Pancreas (tissue), 10 donors: ENCODE data around the gene DLGAP4. TPM values are rescaled to one million over a fixed set of nuclear protein-coding genes. Genes with fewer than 3 reads are reported as not detected.

ENCODE experiments used
- ATAC-seq, 4 donors: fragments of 200-7000 bp; cut with Tn5 transposase; one replicate each; pipeline versions ENCODE4 v1.8.0 to v1.9.1; 2020; ENCODE audit warnings: mild to moderate bottlenecking in 4 of 4, moderate library complexity in 4 of 4
- DNase-seq, 6 donors: peaks; one replicate each; pipeline ENCODE4 v3.0.0-alpha.2; 2020
- FAIRE-seq: peaks from 2 replicates; lab custom pipeline; 2012; peaks lifted over from hg19 to GRCh38; lab: Jason Lieb, UNC
- H3K27ac ChIP-seq, 4 donors: fragments of 200-600 bp; sonication (generic); 1 replicate in 3 of 4; 2 replicates in 1 of 4; pipeline versions ENCODE4 v1.5.0 to v1.8.0; 2020
- H3K27me3 ChIP-seq, 4 donors: fragments of 200-600 bp; one replicate each; pipeline ENCODE4 v1.8.0; 2021
- H3K36me3 ChIP-seq, 3 donors: fragments of 200-600 bp; sonication (generic) in 1 of 3; one replicate each; pipeline versions ENCODE4 v1.5.0 to v1.8.0; 2020 to 2021
- H3K4me1 ChIP-seq, 3 donors: fragments of 200-600 bp; one replicate each; pipeline ENCODE4 v1.8.0; 2021
- H3K4me3 ChIP-seq, 4 donors: fragments of 200-600 bp; sonication (generic) in 2 of 4; one replicate each; pipeline versions ENCODE4 v1.5.0 to v1.8.0; 2020 to 2021
- H3K9me3 ChIP-seq, 4 donors: fragments of 200-600 bp; one replicate each; pipeline ENCODE4 v1.8.0; 2021
- WGBS, 2 donors: extraction: QIAGEN DNeasy Blood & Tissue Kit; methylation state at CpG; one replicate each; pipeline ENCODE4 v1.1.7; 2013; 5-methylcytosine and 5-hydroxymethylcytosine counted together
- intact Hi-C, 3 donors: fragments of 100-400 bp; cut with DNase I; formaldehyde crosslinking; loops; one replicate each; pipeline versions ENCODE4 v1.11.1 to v1.14.2; 2022
- polyA plus RNA-seq, 2 donors: library from polyadenylated mRNA; stranded (reverse); fragments of 200-250 nt; gene quantifications; one replicate each; pipeline ENCODE4 v1.2.3, GENCODE V29; 2013
- total RNA-seq, 6 donors: library from RNA; stranded (reverse); fragmentation: NEBNext Ultra II Directional in 4 of 6; extraction: Animal tissue kit (Norgen Biotek cat#: 25700) in 4 of 6; gene quantifications; one replicate each; pipeline versions ENCODE4 v1.2.1 to v1.2.4, GENCODE V29; 2021 to 2023
- TF ChIP-seq, protein P1 (sequence below), 4 donors: fragments of 200-600 bp; sonication (generic) in 3 of 4; IDR thresholded peaks; one replicate each; pipeline versions ENCODE4 v1.5.0 to v1.8.0; 2021; ENCODE audit warnings: antibody characterized with exemption in 4 of 4
- donor health status: healthy with polysubstance abuse.
- donor health status: DM: no; HTN: no; CAD: no; lungs with moderate emphysema.
- donor health status: DM: no; HTN: no; CAD: no.
- donor health status: control.
- donor health status: control.
- donor health status: Bipolar disorder and iron deficiency.
- donor health status: DM: yes; HTN: yes; CAD: no.
- donor health status: DM: no; HTN: no; CAD: no.
- donor health status: DM: no; HTN: no; CAD: no.
- donor health status: DM: yes; HTN: yes; CAD: no.

The DLGAP4 gene
- total and polyA plus RNA-seq, 8 donors: 28.6 to 49.5 (median 42.6) TPM

DNA sequence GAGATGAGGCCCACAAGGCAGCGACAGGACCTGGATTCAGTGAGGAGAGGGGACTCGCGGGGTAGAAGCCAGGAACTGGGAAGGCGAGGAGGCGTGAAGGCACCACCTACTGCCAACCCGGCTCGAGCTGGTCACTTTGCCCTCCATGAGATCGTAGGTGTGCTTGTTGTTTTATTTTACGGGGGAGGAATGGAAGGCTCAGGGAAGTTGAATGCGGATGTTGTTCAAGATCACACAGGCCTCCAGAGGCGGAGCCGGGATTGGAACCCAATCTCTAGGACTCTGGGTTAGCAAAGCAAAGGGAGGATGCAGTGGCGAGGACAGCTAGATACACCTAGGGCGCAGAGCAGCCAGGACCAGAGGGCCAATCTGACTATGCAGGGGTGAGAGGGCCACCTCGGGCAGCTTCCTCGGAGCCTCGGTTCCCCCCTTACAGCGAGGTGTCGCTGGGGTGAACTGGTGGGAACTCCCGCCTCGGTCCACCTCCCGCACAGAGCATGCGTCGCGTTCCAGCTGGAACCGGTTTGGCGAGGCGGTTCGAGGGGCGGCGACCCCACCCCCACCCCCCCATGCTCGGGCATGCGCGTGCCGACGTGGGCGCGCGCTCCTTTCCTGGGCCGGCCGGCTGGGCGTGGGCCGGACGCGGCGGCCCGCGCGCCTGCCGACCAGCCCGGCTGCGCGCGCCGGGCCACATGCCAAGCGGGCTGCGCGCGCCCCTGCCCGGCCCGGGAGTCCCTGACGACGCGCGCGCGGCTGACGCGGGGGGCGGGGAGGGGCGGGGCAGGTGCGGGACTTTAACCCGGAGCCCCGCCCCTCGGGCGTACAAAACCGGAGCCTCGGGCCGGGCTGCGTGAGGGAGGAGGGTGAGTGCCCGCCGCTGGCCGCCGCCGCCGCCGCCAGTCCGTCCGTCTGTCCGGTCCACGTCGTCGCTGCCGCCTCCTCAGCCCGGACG is 154.8 kb downstream of the DLGAP4 start:
- Histone ChIP-seq H3K4me3 (peak overlapping the region in 3 of 4 donors; percentile 56 to 90 (median 86)), H3K27ac (peak overlapping the region; percentile 91 to 97 (median 95)), H3K36me3 (no peaks in the 10 kb centered on the region), H3K9me3 (no peaks in the 10 kb centered on the region), H3K27me3 (no peaks in the 10 kb centered on the region), H3K4me1 (peaks cover 19 to 30% (median 23%) of the 10 kb centered on the region in 3 donors)
- FAIRE-seq: no peak
- TF ChIP-seq, protein P1, sequence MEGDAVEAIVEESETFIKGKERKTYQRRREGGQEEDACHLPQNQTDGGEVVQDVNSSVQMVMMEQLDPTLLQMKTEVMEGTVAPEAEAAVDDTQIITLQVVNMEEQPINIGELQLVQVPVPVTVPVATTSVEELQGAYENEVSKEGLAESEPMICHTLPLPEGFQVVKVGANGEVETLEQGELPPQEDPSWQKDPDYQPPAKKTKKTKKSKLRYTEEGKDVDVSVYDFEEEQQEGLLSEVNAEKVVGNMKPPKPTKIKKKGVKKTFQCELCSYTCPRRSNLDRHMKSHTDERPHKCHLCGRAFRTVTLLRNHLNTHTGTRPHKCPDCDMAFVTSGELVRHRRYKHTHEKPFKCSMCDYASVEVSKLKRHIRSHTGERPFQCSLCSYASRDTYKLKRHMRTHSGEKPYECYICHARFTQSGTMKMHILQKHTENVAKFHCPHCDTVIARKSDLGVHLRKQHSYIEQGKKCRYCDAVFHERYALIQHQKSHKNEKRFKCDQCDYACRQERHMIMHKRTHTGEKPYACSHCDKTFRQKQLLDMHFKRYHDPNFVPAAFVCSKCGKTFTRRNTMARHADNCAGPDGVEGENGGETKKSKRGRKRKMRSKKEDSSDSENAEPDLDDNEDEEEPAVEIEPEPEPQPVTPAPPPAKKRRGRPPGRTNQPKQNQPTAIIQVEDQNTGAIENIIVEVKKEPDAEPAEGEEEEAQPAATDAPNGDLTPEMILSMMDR (IDR thresholded peaks at IDR 0.05): no peak
- peak; percentile 78 to 83 (median 80) for ATAC-seq
- peak; percentile 90 to 97 (median 94) for DNase-seq
- intact Hi-C loops: no loop called here
- 6 to 13% methylated on average over 45 to 95 of the region's 96 CpGs for WGBS, 2 donors

DNA sequence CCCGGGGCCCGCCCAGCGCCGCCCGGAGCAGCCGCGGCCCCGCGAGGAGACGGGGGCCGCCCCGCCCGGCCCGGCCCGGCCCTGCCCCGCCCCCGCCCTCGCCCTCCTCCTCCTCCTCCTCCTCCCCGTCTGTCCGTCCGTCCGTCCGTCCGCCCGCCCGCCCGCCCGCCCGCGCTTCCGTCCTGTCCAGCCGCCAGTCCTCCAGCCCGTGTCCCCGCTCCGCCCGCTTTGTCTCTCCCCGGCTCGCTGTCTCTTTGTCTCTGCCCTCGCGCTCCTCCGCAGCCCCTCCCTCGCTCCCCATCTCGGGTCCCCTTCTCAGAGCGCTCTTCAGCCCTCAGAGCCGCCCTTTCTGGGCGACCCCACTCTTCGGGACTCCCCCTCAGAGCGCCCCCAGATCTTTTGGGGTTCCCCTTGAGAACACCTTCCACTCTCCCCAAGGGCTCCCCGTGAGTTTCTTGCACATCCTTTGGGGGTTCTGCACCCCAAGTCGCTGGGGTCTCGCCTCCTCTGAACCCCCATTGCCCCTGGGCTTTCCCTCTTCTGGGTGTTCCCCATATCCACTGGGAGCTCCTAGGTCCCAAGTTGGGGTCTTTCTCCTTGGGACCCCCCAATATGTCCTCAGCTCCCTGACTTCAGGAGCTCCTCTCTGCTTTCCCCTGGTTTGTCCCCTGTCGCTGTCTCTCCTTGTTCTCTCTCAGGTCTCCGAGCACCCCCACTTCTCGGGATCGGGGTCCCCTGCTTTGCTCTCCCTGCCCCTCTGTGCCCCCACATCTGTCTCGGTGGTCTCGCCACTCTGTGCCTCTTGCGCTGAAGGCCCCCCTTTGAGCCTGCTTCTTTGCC is 155.7 kb downstream of the DLGAP4 start:
- peak overlapping the region; percentile 56 to 90 (median 82) for H3K4me3 ChIP-seq
- no peaks in the 10 kb centered on the region for H3K36me3 ChIP-seq
- peaks cover 25 to 38% (median 30%) of the 10 kb centered on the region in 3 donors for H3K4me1 ChIP-seq
- DNase-seq: peak; percentile 64 to 90 (median 72)
- peak overlapping the region; percentile 77 to 89 (median 84) for H3K27ac ChIP-seq
- FAIRE-seq: no peak
- intact Hi-C loops: no loop called here
- peak; percentile 5 to 28 (median 18) for ATAC-seq
- no peaks in the 10 kb centered on the region for H3K27me3 ChIP-seq
- TF ChIP-seq, protein P1 (IDR thresholded peaks at IDR 0.05): no peak
- 1% methylated on average over 32 to 54 of the region's 58 CpGs for WGBS, 2 donors
- H3K9me3 ChIP-seq: no peaks in the 10 kb centered on the region

DNA sequence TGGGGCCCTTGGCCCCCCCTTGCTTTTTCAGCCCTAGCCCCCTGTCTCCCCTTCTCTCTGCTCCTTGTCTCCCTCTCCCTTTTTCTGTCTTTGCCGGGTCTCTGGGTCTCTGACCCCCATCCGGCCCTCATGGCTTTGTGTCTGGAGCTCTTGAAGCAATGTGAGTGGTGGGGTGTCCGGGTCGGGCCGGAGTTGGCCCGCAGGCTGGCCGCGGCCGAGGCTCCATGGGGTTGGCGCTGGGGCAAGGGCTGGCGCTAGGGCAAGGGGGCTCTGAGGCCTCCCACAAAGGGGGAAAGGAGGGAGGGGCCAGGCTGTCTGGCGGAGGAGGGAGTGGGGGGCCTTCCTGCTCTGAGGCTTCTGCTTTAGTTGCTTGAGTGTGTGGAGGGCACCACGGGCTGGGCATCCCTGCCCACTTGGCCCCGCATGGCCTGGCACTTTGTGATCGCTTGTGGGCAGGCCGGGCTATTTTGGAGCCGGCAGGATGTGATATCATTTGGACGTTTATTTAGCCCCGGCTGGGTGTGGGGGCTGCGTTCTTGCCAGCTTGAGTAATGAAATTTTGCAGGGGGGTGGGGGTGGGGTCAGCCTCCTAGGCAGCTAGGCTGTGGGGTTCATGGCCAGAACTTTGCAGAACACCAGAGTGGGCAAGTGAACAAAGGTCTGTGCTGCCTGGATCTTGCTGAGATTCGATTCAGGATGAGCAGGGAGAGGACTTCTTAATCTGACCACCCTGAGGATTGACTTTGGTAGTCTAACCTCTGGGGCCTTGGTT is 156.5 kb downstream of the DLGAP4 start:
- peak in 3 of 4 donors; percentile 7 to 11 (median 11) for ATAC-seq
- Histone ChIP-seq H3K4me1 (peaks cover 30 to 45% (median 36%) of the 10 kb centered on the region in 3 donors), H3K4me3 (peak overlapping the region; percentile 56 to 90 (median 82)), H3K9me3 (no peaks in the 10 kb centered on the region), H3K36me3 (no peaks in the 10 kb centered on the region), H3K27ac (peak overlapping the region; percentile 77 to 89 (median 84)), H3K27me3 (no peaks in the 10 kb centered on the region)
- intact Hi-C loops: no loop called here
- no peak for FAIRE-seq
- TF ChIP-seq, protein P1 (IDR thresholded peaks at IDR 0.05): no peak
- WGBS, 2 donors: 1 to 2% methylated on average over 21 of the region's 21 CpGs
- DNase-seq: peak in 5 of 6 donors; percentile 52 to 81 (median 60)

DNA sequence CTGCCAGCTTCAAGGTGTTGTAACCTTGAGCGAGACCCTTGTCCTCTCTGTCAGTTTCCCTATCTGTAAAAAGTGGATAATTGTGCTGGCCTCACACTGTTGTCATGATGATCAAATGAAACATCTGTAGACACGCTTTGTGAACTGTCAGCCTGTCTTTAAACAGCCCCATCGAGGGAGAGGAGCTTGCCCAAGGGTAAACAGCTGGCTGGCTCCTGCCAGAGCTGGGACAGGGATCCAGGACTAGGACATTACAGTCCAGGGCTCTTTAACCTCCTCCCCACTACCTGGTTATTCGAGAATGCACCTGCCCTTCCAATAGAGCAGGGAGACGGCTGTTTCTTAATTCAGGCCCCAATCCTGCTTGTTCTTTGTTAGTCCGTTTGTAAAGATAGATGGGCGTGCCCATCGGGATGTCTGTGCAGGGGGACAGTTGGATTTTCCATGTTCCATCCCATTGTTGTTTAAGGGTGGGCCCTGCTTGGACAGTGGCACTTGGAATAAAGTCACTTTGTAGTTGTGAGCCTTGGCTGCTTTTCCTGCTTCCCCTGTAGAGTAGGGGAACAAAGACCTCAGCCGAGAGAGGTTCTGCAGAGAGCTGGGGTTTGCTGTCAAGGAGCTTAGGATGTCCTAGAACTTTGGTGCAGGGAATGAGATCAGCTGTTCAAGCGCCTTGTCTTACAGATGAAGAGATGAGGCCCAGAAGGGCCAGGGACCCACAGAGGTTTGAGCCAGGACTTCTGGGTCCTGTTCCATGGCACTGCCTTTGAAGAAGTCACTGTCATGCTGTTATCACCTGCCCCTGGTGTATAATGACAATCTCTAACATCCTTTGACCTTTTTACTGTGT is 157.3 kb downstream of the DLGAP4 start:
- ATAC-seq: no peak
- intact Hi-C loops: no loop called here
- 18 to 20% methylated on average over 10 of the region's 10 CpGs for WGBS, 2 donors

More for the DNA sequence above, 157.3 kb downstream of the DLGAP4 start:
- DNase-seq (no peak), FAIRE-seq (no peak)
- Histone ChIP-seq H3K4me3 (peak overlapping the region; percentile 56 to 90 (median 82)), H3K27ac (peak overlapping the region; percentile 77 to 89 (median 84)), H3K27me3 (no peaks in the 10 kb centered on the region), H3K9me3 (no peaks in the 10 kb centered on the region), H3K36me3 (no peaks in the 10 kb centered on the region), H3K4me1 (peaks cover 38 to 53% (median 44%) of the 10 kb centered on the region in 3 donors)
- TF ChIP-seq, protein P1 (IDR thresholded peaks at IDR 0.05): no peak
